Measurements from ENCODE around the gene EFHB. TPM values are rescaled to one million over a fixed set of nuclear protein-coding genes. Genes with fewer than 3 reads are reported as not detected.

EFHB gene
- total and polyA plus RNA-seq, 10 of the 15 experiments (the other 5 are each of a cell fraction or from before 2014, with no cell fraction given) = 0.12 to 0.95 (median 0.53) TPM; not detected in 3

- TF ChIP-seq REST (IDR thresholded peaks at IDR 0.05; ENCODE audit: low read depth, low read length) (no peak), CREB1 (IDR thresholded peaks at IDR 0.05; ENCODE audit: low read depth) (no peak), LARP7 (IDR thresholded peaks at IDR 0.05) (no peak), MXI1 (IDR thresholded peaks at IDR 0.05; ENCODE audit: low read depth, low read length) (no peak), BCL11A (IDR thresholded peaks at IDR 0.05; ENCODE audit: low read depth, low read length) (peak; percentile 75; the same call in 1 of the 2 replicates), RELA (IDR thresholded peaks at IDR 0.05; ENCODE audit: borderline replicate concordance, partially characterized antibody) (peak; percentile 29), CBFB (IDR thresholded peaks at IDR 0.05; ENCODE audit: low read depth) (peak; percentile 63), FOXK2 (IDR thresholded peaks at IDR 0.05) (no peak), E2F8 (IDR thresholded peaks at IDR 0.05; ENCODE audit: low read depth, partially characterized antibody) (no peak), BHLHE40 (IDR thresholded peaks at IDR 0.05; ENCODE audit: borderline replicate concordance in 1 of 2, low read depth in 2 of 2, low read length in 1 of 2) (peak in 1 of 2 experiments; percentile 19; a peak in 1 of 4 replicates), YBX1 (IDR thresholded peaks at IDR 0.05) (no peak), PAX8 (IDR thresholded peaks at IDR 0.05) (no peak), YY1 (IDR thresholded peaks at IDR 0.05; ENCODE audit: low read depth, low read length) (no peak), CHD4 (IDR thresholded peaks at IDR 0.05) (no peak), NFIC (IDR thresholded peaks at IDR 0.05; ENCODE audit: low read depth, low read length) (peak; percentile 89), BCLAF1 (IDR thresholded peaks at IDR 0.05) (no peak), EP300 (IDR thresholded peaks at IDR 0.05; ENCODE audit: borderline replicate concordance in 1 of 2, control insufficient read depth in 1 of 2, low read depth in 2 of 2, low read length in 2 of 2) (peak; percentile 17 to 52; a peak in 2 of 4 replicates), DPF2 (IDR thresholded peaks at IDR 0.05) (0 out of 2 replicates have a peak, but pooled peaks have one; percentile 58), RAD51 (IDR thresholded peaks at IDR 0.05) (no peak), NBN (IDR thresholded peaks at IDR 0.05) (no peak), IRF4 (IDR thresholded peaks at IDR 0.05; ENCODE audit: low read depth, low read length) (peak; percentile 69), HDGF (IDR thresholded peaks at IDR 0.05) (no peak), EED (IDR thresholded peaks at IDR 0.05; ENCODE audit: low read depth) (peak; percentile 78), KDM1A (IDR thresholded peaks at IDR 0.05; ENCODE audit: borderline replicate concordance) (no peak), ATF7 (IDR thresholded peaks at IDR 0.05; ENCODE audit: low read depth) (peak; percentile 44; the same call in 1 of the 2 replicates)
These were observed 2.8 kb downstream of the EFHB start (continued) for GRCh38 chr3:19931180-19931692.

Measured in GM12878 (cell line).